Endothelial cell (in vitro differentiated cells): ENCODE data around the gene TMEM144. TPM values are rescaled to one million over a fixed set of nuclear protein-coding genes. Genes with fewer than 3 reads are reported as not detected.

Experiments
- DNase-seq: peaks from one replicate; pipeline ENCODE4 v3.0.0; 2021; ENCODE audit warnings: low spot score
- H3K27ac Mint-ChIP-seq: one replicate; pipeline ENCODE4 v1.8.0; 2021; ENCODE audit warnings: mixed read lengths, inconsistent platforms; ENCODE audit not compliant: unreplicated experiment
- H3K27me3 Mint-ChIP-seq: one replicate; pipeline ENCODE4 v1.8.0; 2021; ENCODE audit warnings: mild to moderate bottlenecking, moderate library complexity, mixed read lengths, inconsistent platforms; ENCODE audit not compliant: unreplicated experiment
- H3K36me3 Mint-ChIP-seq: one replicate; pipeline ENCODE4 v1.8.0; 2021; ENCODE audit warnings: mild to moderate bottlenecking, low read depth, mixed read lengths, inconsistent platforms; ENCODE audit not compliant: unreplicated experiment
- H3K4me1 Mint-ChIP-seq: one replicate; pipeline ENCODE4 v1.8.0; 2021; ENCODE audit warnings: mild to moderate bottlenecking, mixed read lengths, inconsistent platforms; ENCODE audit not compliant: unreplicated experiment
- H3K4me3 Mint-ChIP-seq: one replicate; pipeline ENCODE4 v1.8.0; 2021; ENCODE audit warnings: mild to moderate bottlenecking, mixed read lengths, inconsistent platforms; ENCODE audit not compliant: unreplicated experiment
- H3K9me3 Mint-ChIP-seq: one replicate; pipeline ENCODE4 v1.8.0; 2021; ENCODE audit warnings: mixed read lengths, inconsistent platforms; ENCODE audit not compliant: unreplicated experiment
- CTCF ChIP-seq: fragments of 200-600 bp; sonication (generic); IDR thresholded peaks from one replicate; pipeline ENCODE4 v1.5.0; 2021; ENCODE audit warnings: antibody characterized with exemption; ENCODE audit not compliant: unreplicated experiment
- total RNA-seq: library from RNA; stranded (reverse); fragmentation: NEBNext Ultra II Directional; extraction: Animal tissue kit (Norgen Biotek cat#: 25700); gene quantifications from one replicate; pipeline ENCODE4 v1.2.1, GENCODE V29; 2021; ENCODE audit not compliant: unreplicated experiment

TMEM144 gene
- total RNA-seq, 1 donor from 2014 or later, result 5.7 TPM

GRCh38 chr4:158164768-158165213 lies 45.5 kb upstream of the TMEM144 start:
- Mint-ChIP-seq H3K36me3 (peaks cover 19% of the 10 kb centered on the region), H3K27me3 (peaks cover 2% of the 10 kb centered on the region), H3K4me3 (no peak overlapping the region), H3K4me1 (peaks cover 71% of the 10 kb centered on the region), H3K27ac (no peak overlapping the region), H3K9me3 (no peaks in the 10 kb centered on the region)
- DNase-seq, result no peak
- TF ChIP-seq CTCF, result no peak

DNA sequence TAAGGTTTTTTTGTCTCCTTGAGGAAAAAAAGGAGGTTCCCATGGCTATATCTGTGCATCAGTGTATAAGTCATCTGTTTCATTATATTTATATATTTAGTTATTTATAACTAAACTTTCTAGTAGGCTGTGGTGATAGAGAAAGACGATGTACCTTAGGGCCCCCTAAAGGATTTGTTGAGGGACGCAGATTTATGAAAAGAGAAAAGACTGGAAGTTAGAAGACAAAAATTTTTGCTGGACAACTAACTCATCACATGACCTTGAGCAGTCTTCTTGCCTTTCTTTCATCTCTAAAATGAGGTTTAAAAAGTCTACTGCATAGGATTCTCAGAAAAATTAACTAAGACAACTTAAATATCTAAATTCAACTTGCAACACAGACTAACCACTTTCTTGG lies 43.6 kb upstream of the TMEM144 start:
- H3K27me3 Mint-ChIP-seq, result peaks cover 2% of the 10 kb centered on the region
- peak overlapping the region; percentile 14 for H3K4me3 Mint-ChIP-seq
- H3K36me3 Mint-ChIP-seq, result peaks cover 26% of the 10 kb centered on the region
- H3K9me3 Mint-ChIP-seq, result no peaks in the 10 kb centered on the region
- no peak for TF ChIP-seq CTCF
- peaks cover 62% of the 10 kb centered on the region for H3K4me1 Mint-ChIP-seq
- DNase-seq, result no peak
- H3K27ac Mint-ChIP-seq, result no peak overlapping the region

GRCh38 chr4:158168606-158169005 lies 41.7 kb upstream of the TMEM144 start:
- DNase-seq, result no peak
- peaks cover 1% of the 10 kb centered on the region for H3K27me3 Mint-ChIP-seq
- peak overlapping the region; percentile 83 for H3K4me3 Mint-ChIP-seq
- H3K4me1 Mint-ChIP-seq, result peaks cover 59% of the 10 kb centered on the region
- TF ChIP-seq CTCF, result no peak
- peaks cover 19% of the 10 kb centered on the region for H3K36me3 Mint-ChIP-seq
- no peaks in the 10 kb centered on the region for H3K9me3 Mint-ChIP-seq
- no peak overlapping the region for H3K27ac Mint-ChIP-seq

- Mint-ChIP-seq H3K4me3 (peak overlapping the region; percentile 88), H3K36me3 (peaks cover 15% of the 10 kb centered on the region), H3K27me3 (peaks cover 1% of the 10 kb centered on the region), H3K9me3 (no peaks in the 10 kb centered on the region), H3K27ac (no peak overlapping the region), H3K4me1 (peaks cover 59% of the 10 kb centered on the region)
- TF ChIP-seq CTCF, result no peak
- no peak for DNase-seq
These were observed 40.8 kb upstream of the TMEM144 start for GRCh38 chr4:158169506-158169905.

DNA sequence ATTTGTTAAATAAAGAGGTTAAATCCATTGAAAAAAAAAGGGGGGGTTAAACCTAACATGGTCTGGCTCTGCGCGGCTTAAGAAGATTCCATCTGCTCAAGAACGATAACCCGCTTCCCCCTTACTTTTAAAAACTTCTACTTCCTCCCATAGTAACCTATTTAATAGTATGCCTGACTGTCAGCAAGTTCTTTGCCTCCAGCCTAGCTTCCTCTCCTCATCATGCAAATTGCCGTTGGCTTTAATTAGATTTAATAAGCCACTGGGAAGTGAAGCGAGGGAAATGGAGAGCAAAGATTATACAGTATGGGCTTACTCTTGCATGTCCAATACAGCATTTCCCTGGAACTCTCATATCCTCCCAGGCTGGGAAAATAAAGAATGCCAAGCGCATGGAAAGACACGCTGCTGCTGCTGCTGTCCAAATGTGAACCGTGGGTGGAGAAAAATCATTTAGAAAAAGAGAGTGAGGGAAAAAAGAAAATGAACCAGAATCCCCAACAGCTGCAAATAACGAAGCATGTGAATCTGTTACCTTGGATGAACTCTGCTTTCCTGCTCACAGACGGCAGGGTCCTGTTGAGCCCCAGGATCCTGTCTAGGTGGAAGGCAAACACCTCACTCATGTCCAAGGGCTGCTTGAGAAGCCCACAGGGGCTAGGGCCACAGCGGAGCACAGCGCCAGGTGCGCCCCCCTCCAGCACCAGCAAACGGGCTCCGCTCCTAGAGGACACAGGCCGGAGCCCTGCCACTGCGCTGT lies 40.2 kb upstream of the TMEM144 start:
- Mint-ChIP-seq H3K4me3 (peak overlapping the region; percentile 88), H3K9me3 (no peaks in the 10 kb centered on the region), H3K27ac (no peak overlapping the region), H3K36me3 (peaks cover 15% of the 10 kb centered on the region), H3K27me3 (peaks cover 1% of the 10 kb centered on the region), H3K4me1 (peaks cover 53% of the 10 kb centered on the region)
- no peak for TF ChIP-seq CTCF
- DNase-seq, result no peak
